Activated naive CD8-positive, alpha-beta T cell (primary cell): ENCODE data around the gene GSX1.

ENCODE experiments used
- H3K27ac Mint-ChIP-seq: one replicate; pipeline ENCODE4 v1.8.0; 2021; ENCODE audit warnings: mixed read lengths
- H3K27me3 Mint-ChIP-seq: one replicate; pipeline ENCODE4 v1.8.0; 2021; ENCODE audit warnings: mixed read lengths
- H3K36me3 Mint-ChIP-seq: one replicate; pipeline ENCODE4 v1.8.0; 2021; ENCODE audit warnings: mixed read lengths
- H3K4me1 Mint-ChIP-seq: one replicate; pipeline ENCODE4 v1.8.0; 2021; ENCODE audit warnings: low read depth, mixed read lengths
- H3K4me3 Mint-ChIP-seq: one replicate; pipeline ENCODE4 v1.8.0; 2021; ENCODE audit warnings: mild to moderate bottlenecking, mixed read lengths
- H3K9me3 Mint-ChIP-seq: one replicate; pipeline ENCODE4 v1.8.0; 2021; ENCODE audit warnings: low read depth, mixed read lengths

Gene GSX1

DNA sequence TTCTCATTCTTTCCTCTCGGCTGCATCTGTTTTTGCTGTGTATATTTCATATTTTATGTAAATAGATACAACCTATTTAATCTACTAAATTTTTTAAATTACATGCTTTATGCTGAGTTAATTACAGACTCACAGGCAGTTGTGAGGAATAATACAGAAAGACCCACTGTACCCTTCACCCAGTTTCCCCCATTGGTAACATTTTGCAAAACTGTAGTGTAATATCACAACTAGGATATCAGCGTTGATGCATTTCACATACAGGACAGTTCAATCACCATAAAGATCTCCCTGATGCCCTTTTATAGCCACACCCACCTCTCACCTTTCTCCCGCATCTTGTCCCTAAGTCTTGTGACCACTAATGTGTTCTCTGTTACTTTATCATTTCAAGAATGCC lies 43.5 kb downstream of the GSX1 start:
- H3K27me3 Mint-ChIP-seq: peaks cover 30% of the 10 kb centered on the region
- H3K9me3 Mint-ChIP-seq: no peaks in the 10 kb centered on the region

DNA sequence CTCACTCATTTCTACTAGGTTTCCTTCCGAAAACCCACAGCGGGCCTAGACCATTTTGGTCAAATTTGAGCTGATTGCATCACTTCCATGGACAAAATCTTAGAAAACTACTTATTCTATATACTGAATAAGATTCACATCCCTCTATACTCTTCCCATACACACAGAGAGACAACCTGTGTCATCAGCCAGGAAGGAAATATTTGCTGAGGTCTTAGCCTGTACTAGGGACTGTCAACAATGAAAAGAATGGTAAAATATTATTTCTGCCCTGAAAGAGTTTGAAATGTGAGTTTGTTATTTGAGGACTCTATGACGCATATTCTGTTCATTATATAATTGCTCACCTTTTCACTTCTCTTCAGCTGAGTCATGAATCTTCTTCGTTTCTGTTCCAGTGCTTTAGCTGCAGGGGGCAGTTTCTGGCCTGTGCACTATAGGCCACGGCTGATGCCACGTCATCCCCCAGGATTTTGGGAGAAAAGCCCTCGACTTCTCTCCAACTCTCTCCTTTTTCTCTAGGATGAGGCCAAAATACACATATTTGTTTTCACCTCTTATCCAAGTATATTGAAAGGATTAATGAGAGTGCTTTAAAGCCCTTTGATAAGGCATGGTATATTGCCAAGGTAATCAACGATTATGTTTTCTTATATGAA lies 47.7 kb downstream of the GSX1 start:
- Mint-ChIP-seq H3K36me3 (no peaks in the 10 kb centered on the region), H3K4me1 (no peaks in the 10 kb centered on the region), H3K9me3 (no peaks in the 10 kb centered on the region), H3K4me3 (no peak overlapping the region), H3K27me3 (peaks cover 30% of the 10 kb centered on the region), H3K27ac (no peak overlapping the region)

More for the DNA sequence above, 43.5 kb downstream of the GSX1 start:
- Mint-ChIP-seq H3K4me3 (no peak overlapping the region), H3K4me1 (no peaks in the 10 kb centered on the region), H3K27ac (no peak overlapping the region), H3K36me3 (no peaks in the 10 kb centered on the region)

DNA sequence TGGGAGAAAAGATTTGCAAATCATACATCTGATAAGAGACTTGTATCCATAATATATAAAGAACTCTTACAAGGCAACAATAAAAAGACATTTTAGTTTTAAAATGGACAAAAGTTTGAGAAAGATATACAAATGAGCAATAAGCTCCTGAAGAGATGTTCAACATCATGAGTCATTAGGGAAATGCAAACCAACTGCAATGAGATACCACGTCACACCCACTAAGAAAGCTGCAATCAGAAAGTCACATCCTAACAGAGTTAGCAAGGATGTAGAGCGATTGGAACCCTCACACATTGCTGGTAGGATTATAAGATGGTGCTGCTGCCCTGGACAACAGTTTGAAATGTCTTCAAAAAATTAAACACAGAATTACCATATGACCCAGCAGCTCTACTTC lies 50.3 kb downstream of the GSX1 start:
- Mint-ChIP-seq H3K36me3 (no peaks in the 10 kb centered on the region), H3K27ac (no peak overlapping the region), H3K4me1 (no peaks in the 10 kb centered on the region), H3K9me3 (no peaks in the 10 kb centered on the region), H3K27me3 (peaks cover 29% of the 10 kb centered on the region), H3K4me3 (no peak overlapping the region)
